Erythroblast (primary cell): ENCODE measurements around the gene KCNT1.
A peak's percentile ranks its signal among the peaks of the same experiment; 100 is the strongest.

ENCODE experiments used
- DNase-seq, 2 experiments: peaks; one replicate each; lab custom pipeline; 2025; lab: John Stamatoyannopoulos, UW
- GATA1 ChIP-seq: IDR thresholded peaks from 2 replicates; pipeline ENCODE4 v1.6.1; 2011; ENCODE audit warnings: low read depth, mild to moderate bottlenecking, control low read depth, low read length, moderate library complexity
- POLR2A ChIP-seq: IDR thresholded peaks from 2 replicates; pipeline ENCODE4 v1.6.1; 2011; ENCODE audit warnings: mild to moderate bottlenecking, low read length

The KCNT1 gene

GRCh38 chr9:135789838-135790291 lies 87.9 kb downstream of the KCNT1 start:
- TF ChIP-seq POLR2A, result no peak
- no peak for TF ChIP-seq GATA1
- DNase-seq, result no peak

DNA sequence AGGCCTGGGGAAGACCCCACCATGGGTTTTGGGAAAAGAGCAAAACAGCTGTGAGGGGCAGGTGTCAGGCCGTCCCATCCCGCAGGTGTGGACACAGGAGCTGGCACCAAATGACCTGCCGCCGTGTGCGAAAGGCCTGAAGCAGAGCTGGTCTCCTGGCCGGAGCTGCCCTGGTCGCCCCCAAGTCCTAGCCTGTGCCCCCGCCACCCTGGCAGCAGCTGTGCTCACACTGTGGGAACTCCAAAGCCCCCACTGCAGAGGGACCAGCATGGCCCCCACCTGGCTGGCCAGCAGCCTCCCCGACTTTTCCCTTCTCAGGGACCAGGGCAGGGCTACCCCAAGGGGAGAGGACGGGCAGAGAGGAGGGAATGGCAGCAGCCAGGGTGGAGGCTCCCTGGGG lies 88.4 kb downstream of the KCNT1 start:
- DNase-seq, result no peak
- TF ChIP-seq GATA1 (no peak), POLR2A (no peak)

- TF ChIP-seq GATA1, result no peak
- TF ChIP-seq POLR2A, result no peak
- DNase-seq, result no peak
Measured at GRCh38 chr9:135790850-135791249, 88.9 kb downstream of the KCNT1 start.

GRCh38 chr9:135791431-135792267 lies 89.7 kb downstream of the KCNT1 start:
- DNase-seq, result no peak
- TF ChIP-seq GATA1, result no peak

DNA sequence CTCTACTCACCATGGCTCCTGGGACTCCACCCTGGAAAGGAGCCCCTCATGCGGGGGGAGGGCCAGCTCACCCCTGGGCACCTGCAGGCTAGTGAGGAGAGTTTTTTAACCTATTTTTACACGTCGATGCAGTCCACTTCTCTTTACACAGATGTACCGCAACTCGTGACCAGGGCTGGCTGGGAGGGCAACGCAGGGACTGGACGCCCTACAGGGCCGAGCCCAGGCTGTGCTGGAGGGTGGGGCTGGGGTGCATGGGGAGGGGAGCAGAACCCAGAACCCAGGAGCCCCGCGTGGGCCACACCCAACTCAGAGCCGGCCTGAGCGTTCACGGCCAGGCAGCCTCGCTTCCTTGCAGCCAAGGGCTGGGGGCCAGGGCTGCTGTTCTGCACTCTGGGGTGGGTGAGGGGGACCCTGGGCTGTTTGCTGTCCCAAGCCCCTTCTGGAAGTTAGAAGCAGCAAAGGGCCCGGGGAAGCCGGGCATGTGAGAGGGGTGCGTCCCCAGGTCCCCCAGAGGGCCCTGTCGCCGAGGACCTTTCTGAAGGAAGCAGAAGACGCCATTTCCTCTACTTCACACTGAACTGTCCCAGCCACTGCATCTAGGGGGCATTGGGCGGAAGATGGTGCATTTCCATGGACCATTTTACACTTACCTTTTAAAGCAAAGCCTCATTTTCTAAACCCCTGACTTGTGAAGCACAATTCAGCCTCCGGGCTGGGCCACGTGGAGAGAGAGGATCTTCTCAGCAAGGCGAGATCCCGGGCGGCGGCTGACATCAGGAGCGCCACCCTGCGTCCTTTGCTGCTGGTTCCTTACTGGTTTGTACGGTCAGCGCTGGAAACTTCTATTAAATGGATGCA lies 90.5 kb downstream of the KCNT1 start:
- TF ChIP-seq POLR2A, result no peak
- no peak for TF ChIP-seq GATA1
- no peak for DNase-seq

GRCh38 chr9:135793221-135794056 lies 91.5 kb downstream of the KCNT1 start:
- TF ChIP-seq POLR2A (no peak), GATA1 (no peak)
- DNase-seq, result no peak

DNA sequence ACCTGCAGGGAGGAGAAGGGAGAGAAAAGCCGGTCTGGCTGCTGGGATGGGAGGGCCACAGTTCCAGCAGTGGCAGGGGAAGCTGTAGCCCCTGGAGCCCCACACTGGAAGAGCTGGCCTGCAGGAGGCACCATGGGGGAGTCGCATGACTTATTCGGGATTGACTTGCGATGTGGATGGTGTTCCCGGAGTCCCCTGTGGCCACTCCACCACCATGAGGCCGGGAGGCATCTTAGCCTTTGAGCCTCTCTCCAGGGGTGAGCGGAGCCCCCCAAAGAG lies 92.0 kb downstream of the KCNT1 start:
- TF ChIP-seq POLR2A (no peak), GATA1 (no peak)
- DNase-seq, result no peak

DNA sequence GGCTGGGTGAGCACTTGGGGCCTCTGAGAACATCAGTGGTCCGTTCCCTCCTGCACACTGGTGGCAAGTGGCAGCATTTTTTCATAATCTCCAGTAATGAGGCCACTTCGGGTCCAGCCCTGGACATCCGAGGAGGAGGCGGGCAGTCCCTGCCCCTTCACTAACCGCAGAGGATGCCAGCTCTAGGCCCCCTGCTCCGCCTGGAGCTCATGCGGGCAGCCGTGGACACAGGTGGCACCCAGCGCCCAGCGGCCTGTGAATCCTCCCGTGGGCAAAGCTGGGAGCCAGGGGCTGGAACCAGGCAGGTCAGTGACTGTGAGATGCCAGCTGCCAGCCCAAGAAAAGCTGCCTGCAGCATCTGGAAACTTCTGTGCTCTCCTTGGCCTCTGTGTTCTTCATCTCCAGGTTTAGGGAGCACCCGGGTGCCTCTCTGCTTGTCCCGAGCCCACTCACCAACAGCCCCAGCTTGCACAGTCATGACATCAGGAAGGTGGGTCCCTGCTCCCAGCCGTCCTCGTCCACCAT lies 92.4 kb downstream of the KCNT1 start:
- TF ChIP-seq POLR2A (no peak), GATA1 (no peak)

DNA sequence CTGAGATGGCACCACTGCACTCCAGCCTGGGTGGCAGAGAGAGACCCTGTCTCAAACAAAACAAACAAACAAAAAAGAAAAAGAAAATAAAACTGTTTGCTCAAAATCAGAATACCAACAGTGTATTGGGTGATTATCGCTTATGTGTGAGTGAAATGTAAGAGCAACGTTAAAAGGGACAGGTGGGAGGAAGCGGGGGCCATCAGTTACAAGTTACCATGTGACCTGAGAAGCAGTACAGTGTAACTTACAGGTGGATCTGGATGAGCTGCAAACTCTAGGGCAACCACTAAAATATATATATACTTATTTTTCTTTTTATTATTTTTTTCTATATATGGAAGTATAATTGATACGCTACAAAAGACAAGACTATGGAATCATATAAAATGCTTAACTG lies 93.4 kb downstream of the KCNT1 start:
- no peak for DNase-seq
- TF ChIP-seq POLR2A, result no peak
- no peak for TF ChIP-seq GATA1

More for the DNA sequence above, 92.4 kb downstream of the KCNT1 start:
- no peak for DNase-seq

DNA sequence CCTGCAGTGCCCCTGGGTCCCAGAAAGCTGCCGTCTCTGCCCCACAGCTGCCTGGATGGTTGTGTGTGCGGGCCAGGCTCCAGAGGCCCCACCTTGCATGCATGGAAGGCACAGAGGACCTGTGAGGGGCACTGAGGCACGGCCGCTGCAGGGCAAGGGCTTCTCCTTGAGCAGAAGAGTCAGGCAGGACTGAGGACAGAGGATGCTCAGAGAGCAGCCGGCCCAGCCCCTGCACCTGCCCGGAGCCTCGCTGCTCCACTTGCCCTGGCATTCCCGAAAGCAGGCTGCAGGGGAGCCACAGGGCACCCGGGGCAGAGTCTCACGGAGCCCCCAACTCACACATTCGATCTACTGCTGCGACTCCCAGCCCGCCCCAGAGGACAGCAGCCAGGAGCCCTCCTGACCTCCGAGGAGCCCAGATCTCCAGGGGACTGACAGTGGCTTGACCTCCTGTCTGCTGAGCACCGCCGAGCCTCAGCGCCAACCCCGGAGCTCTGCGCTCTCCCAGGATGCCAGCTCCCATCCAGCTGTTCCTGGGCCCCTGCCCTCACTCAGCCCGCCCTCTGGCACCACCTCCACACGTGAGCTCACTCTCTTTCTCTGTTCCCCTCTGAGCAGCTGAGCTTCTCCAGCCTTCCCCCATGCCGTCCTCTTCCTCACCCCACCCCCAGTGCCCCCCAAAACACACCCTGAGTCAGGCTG lies 95.0 kb downstream of the KCNT1 start:
- TF ChIP-seq GATA1 (no peak), POLR2A (no peak)
- DNase-seq, result no peak

DNA sequence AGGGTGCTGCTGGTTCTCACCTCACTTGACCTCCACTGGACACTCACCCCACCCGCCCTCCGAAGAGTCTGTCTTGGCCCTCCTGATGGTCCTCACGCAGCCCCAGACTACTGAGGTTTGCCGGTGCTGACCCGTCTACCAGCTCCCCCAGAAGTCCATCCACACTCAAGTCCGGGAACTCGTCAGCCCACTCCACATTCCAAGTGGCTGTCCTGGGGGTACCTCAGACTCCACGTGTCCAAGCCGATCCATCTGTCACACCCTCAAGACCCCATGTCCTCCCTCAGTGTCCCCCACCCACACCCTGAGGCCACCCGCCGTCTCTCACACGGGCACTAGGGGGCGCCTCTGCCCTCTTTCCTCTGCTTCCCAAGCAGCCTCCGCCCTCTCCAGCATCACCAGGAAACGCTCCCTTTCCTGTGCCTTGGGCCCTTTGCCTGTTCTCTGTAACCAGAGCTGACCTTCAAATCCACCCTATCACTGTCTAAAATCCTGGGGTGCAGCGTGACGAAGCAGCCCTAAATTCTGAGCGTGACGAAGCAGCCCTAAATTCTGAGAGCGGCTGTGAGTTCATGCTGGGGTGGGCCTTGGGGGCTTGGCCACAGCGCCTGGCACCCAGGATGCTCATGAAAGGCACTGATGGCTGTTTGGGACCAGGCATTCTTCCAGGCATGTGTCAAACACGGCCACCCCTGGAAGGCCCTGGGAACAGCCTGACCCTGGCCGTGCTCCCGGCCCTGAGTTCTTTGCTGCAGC lies 95.7 kb downstream of the KCNT1 start:
- peak; percentile 32 to 55 for DNase-seq
- TF ChIP-seq POLR2A (no peak), GATA1 (no peak)

- TF ChIP-seq GATA1 (no peak), POLR2A (no peak)
- no peak for DNase-seq
Measured at GRCh38 chr9:135798263-135798585, 96.2 kb downstream of the KCNT1 start.

GRCh38 chr9:135799261-135799660 lies 97.3 kb downstream of the KCNT1 start:
- TF ChIP-seq GATA1, result no peak
- TF ChIP-seq POLR2A, result no peak
- no peak for DNase-seq

DNA sequence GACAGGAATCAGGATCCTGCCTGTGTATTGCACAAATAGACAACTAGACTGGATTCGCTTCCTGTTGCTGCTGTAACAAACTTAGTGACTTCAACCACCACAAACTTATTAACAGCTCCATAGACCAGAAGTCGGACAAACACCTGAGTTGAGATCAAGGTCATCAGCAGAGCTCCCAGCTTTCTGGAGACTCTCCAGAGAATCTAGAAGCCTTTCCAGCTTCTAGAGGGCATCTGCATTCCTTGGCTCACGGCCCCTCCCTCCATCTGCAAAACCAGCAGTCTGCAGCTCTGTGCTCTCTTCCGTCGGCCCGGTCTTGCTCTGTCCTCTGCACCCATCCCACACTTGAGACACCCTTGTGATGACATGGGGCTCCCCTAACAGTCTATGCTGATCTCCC lies 99.1 kb downstream of the KCNT1 start:
- no peak for DNase-seq
- TF ChIP-seq POLR2A (no peak), GATA1 (no peak)
